Mammary epithelial cell (primary cell): Measurements from ENCODE around the gene PTPRH.

Experiments used
- EZH2 ChIP-seq: IDR thresholded peaks from 2 replicates; pipeline ENCODE4 v1.6.1; 2012; ENCODE audit warnings: low read length, inconsistent platforms, borderline replicate concordance
- TF ChIP-seq, protein P1 (sequence below), 2 donors: IDR thresholded peaks in 1 of 2; conservative IDR thresholded peaks in 1 of 2; 2 replicates each; pipeline ENCODE4 v1.5.1; 2011 to 2012; ENCODE audit warnings: inconsistent platforms in 2 of 2, low read length in 2 of 2, mild to moderate bottlenecking in 2 of 2, control low read depth in 1 of 2, low read depth in 1 of 2; ENCODE audit not compliant: insufficient read depth in 1 of 2; ENCODE audit errors: extremely low read depth in 1 of 2

DNA sequence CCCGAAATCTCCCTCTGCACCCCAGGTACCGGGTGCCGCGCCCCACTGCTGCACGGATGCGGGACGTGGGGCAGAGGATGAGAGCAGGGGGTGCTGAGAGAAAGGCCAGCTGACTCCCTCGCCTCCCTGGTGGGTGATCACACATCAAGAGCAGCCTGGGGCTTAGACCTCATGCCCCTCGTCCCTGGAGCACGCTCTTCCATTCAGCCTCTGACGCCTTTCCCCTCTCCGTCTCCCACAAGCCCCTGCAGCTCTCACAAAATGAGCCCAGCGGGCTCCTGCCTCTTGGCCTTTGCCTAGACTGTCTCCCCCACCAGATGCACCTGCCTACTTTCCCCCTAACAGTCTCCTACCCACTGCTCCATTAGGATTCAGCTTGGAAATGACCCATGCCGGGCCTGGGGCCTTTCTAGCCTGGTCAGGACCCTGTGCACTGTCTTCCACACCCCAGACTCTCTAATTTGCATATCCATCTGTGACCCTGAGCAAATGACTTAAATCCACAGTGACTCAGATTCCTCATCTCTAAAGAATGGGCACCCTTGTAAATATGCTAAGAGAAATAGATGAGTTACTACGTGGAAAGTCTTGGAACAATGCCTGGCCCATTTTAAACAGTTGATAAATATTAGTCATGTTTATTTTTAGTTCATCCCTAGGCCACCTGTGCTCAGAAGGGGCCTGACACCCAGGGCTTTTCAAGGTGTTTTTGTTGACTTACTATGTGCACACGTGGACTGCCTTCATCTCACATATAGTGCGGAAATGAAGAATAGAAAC, 582 bp upstream of the PTPRH start:
- TF ChIP-seq EZH2: no peak
- TF ChIP-seq, protein P1, sequence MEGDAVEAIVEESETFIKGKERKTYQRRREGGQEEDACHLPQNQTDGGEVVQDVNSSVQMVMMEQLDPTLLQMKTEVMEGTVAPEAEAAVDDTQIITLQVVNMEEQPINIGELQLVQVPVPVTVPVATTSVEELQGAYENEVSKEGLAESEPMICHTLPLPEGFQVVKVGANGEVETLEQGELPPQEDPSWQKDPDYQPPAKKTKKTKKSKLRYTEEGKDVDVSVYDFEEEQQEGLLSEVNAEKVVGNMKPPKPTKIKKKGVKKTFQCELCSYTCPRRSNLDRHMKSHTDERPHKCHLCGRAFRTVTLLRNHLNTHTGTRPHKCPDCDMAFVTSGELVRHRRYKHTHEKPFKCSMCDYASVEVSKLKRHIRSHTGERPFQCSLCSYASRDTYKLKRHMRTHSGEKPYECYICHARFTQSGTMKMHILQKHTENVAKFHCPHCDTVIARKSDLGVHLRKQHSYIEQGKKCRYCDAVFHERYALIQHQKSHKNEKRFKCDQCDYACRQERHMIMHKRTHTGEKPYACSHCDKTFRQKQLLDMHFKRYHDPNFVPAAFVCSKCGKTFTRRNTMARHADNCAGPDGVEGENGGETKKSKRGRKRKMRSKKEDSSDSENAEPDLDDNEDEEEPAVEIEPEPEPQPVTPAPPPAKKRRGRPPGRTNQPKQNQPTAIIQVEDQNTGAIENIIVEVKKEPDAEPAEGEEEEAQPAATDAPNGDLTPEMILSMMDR (conservative IDR thresholded peaks at IDR 0.05 in 1 of 2, IDR thresholded peaks at IDR 0.05 in 1 of 2; ENCODE audit: extremely low read depth in 1 of 2, insufficient read depth in 1 of 2, low read depth in 1 of 2, low read length in 2 of 2): no peak
